Mesenchymal stem cell (in vitro differentiated cells and primary cell): ENCODE measurements around the gene ENPP3.
A peak's percentile ranks its signal among the peaks of the same experiment; 100 is the strongest.

ENCODE experiments used
- DNase-seq: peaks from one replicate; pipeline ENCODE4 v3.0.0-alpha.2; 2013
- H2AFZ ChIP-seq: one replicate; pipeline ENCODE4 v1.6.1; 2013; ENCODE audit warnings: low read depth, mild to moderate bottlenecking, control low read depth, inconsistent platforms, low read length, moderate library complexity
- H2AK5ac ChIP-seq: 2 replicates; pipeline ENCODE4 v1.6.1; 2013; ENCODE audit warnings: low read length, moderate library complexity, mild to moderate bottlenecking, inconsistent platforms; ENCODE audit not compliant: severe bottlenecking
- H2BK120ac ChIP-seq: one replicate; pipeline ENCODE4 v1.6.1; 2013; ENCODE audit warnings: low read depth, mild to moderate bottlenecking, inconsistent platforms, low read length, moderate library complexity
- H2BK12ac ChIP-seq, 2 experiments: one replicate each; pipeline ENCODE4 v1.6.1; 2013; ENCODE audit warnings: inconsistent platforms in 2 of 2, low read length in 2 of 2, mild to moderate bottlenecking in 2 of 2, moderate library complexity in 2 of 2, control low read depth in 1 of 2
- H2BK15ac ChIP-seq: one replicate; pipeline ENCODE4 v1.6.1; 2013; ENCODE audit warnings: mild to moderate bottlenecking, low read depth, inconsistent platforms; ENCODE audit not compliant: poor library complexity, severe bottlenecking
- H2BK5ac ChIP-seq: 2 replicates; pipeline ENCODE4 v1.6.1; 2013; ENCODE audit warnings: low read depth, mild to moderate bottlenecking, low read length, control low read depth, inconsistent platforms; ENCODE audit not compliant: poor library complexity, severe bottlenecking
- H3K14ac ChIP-seq, 2 experiments: one replicate each; pipeline ENCODE4 v1.6.1; 2013; ENCODE audit warnings: inconsistent platforms in 2 of 2, low read length in 2 of 2, control low read depth in 1 of 2, mild to moderate bottlenecking in 1 of 2, moderate library complexity in 1 of 2
- H3K18ac ChIP-seq, 2 experiments: one replicate each; pipeline ENCODE4 v1.6.1; 2013; ENCODE audit warnings: inconsistent platforms in 2 of 2, low read length in 2 of 2, control low read depth in 1 of 2, low read depth in 1 of 2, mild to moderate bottlenecking in 1 of 2
- H3K23ac ChIP-seq, 2 experiments: one replicate each; pipeline ENCODE4 v1.6.1; 2013; ENCODE audit warnings: inconsistent platforms in 2 of 2, low read length in 2 of 2, mild to moderate bottlenecking in 2 of 2, moderate library complexity in 2 of 2, control low read depth in 1 of 2
- H3K27ac ChIP-seq: 2 replicates; pipeline ENCODE4 v1.5.1; 2013; ENCODE audit warnings: mild to moderate bottlenecking, moderate library complexity, low read length, control low read depth, inconsistent platforms; ENCODE audit not compliant: poor library complexity, severe bottlenecking
- H3K27me3 ChIP-seq, 2 experiments: 2 replicates each; pipeline versions ENCODE4 v1.6.1 to v1.7.0; 2013; ENCODE audit warnings: low read length in 2 of 2, mild to moderate bottlenecking in 2 of 2, moderate library complexity in 2 of 2, control low read depth in 1 of 2, inconsistent platforms in 1 of 2; ENCODE audit not compliant: control insufficient read depth in 1 of 2, insufficient read depth in 1 of 2
- H3K36me3 ChIP-seq, 2 experiments: 2 replicates each; pipeline versions ENCODE4 v1.6.1 to v1.7.0; 2013; ENCODE audit warnings: low read length in 2 of 2, control low read depth in 1 of 2, inconsistent platforms in 1 of 2, low read depth in 1 of 2, mild to moderate bottlenecking in 1 of 2; ENCODE audit not compliant: insufficient read depth in 2 of 2, control insufficient read depth in 1 of 2
- H3K4ac ChIP-seq, 2 experiments: one replicate each; pipeline ENCODE4 v1.6.1; 2013; ENCODE audit warnings: inconsistent platforms in 2 of 2, low read length in 2 of 2, mild to moderate bottlenecking in 2 of 2, moderate library complexity in 2 of 2, control low read depth in 1 of 2, low read depth in 1 of 2
- H3K4me1 ChIP-seq: 2 replicates; pipeline ENCODE4 v1.6.1; 2013; ENCODE audit warnings: low read depth, low read length, control low read depth; ENCODE audit not compliant: control insufficient read depth, insufficient read depth
- H3K4me2 ChIP-seq: 2 replicates; pipeline ENCODE4 v1.6.1; 2013; ENCODE audit warnings: low read length, mild to moderate bottlenecking, inconsistent platforms; ENCODE audit not compliant: poor library complexity, severe bottlenecking
- H3K4me3 ChIP-seq, 2 experiments: 2 replicates each; pipeline versions ENCODE4 v1.5.1 to v1.7.0; 2013; ENCODE audit warnings: low read length in 2 of 2, mild to moderate bottlenecking in 2 of 2, control low read depth in 1 of 2, low read depth in 1 of 2; ENCODE audit not compliant: insufficient read depth in 1 of 2
- H3K79me1 ChIP-seq: replicated peaks from 2 replicates; pipeline ENCODE4 v1.6.1; 2013; ENCODE audit warnings: mild to moderate bottlenecking, control low read depth, low read length, inconsistent platforms; ENCODE audit not compliant: poor library complexity, severe bottlenecking
- H3K9ac ChIP-seq: 2 replicates; pipeline ENCODE4 v1.7.0; 2013; ENCODE audit warnings: mild to moderate bottlenecking, low read length, moderate library complexity
- H3K9me3 ChIP-seq: 2 replicates; pipeline ENCODE4 v1.7.0; 2013; ENCODE audit warnings: mild to moderate bottlenecking, low read length; ENCODE audit not compliant: control insufficient read depth
- H4K8ac ChIP-seq: one replicate; pipeline ENCODE4 v1.6.1; 2013; ENCODE audit warnings: inconsistent platforms, mild to moderate bottlenecking, low read length, moderate library complexity
- H4K91ac ChIP-seq: one replicate; pipeline ENCODE4 v1.6.1; 2013; ENCODE audit warnings: mild to moderate bottlenecking, low read length, inconsistent platforms
- WGBS: methylation state at CpG from one replicate; pipeline ENCODE4 v1.1.7; 2013; ENCODE audit warnings: mixed read lengths; 5-methylcytosine and 5-hydroxymethylcytosine counted together

The ENPP3 gene

GRCh38 chr6:131733376-131734016 is 96.4 kb downstream of the ENPP3 start:
- Histone ChIP-seq H3K18ac (no peak overlapping the region), H3K36me3 (no peaks in the 10 kb centered on the region), H3K9ac (peak overlapping the region; percentile 66), H2BK12ac (no peak overlapping the region), H2BK5ac (no peak overlapping the region), H2AFZ (no peak overlapping the region), H3K27me3 (no peaks in the 10 kb centered on the region), H3K79me1 (no peaks in the 10 kb centered on the region), H2BK120ac (no peak overlapping the region), H3K4me3 (peak overlapping the region in 1 of 2 experiments; percentile 43), H3K4me1 (peaks cover 2% of the 10 kb centered on the region), H2BK15ac (no peak overlapping the region), H3K23ac (no peak overlapping the region), H4K8ac (no peak overlapping the region), H3K27ac (peak overlapping the region; percentile 16), H3K4ac (no peak overlapping the region), H4K91ac (no peak overlapping the region), H3K9me3 (no peaks in the 10 kb centered on the region), H3K4me2 (peak overlapping the region; percentile 52), H2AK5ac (no peak overlapping the region), H3K14ac (no peak overlapping the region)
- no peak for DNase-seq
- 93% methylated on average over 8 of the region's 9 CpGs for WGBS

GRCh38 chr6:131736003-131736596 is 99.0 kb downstream of the ENPP3 start:
- Histone ChIP-seq H3K23ac (no peak overlapping the region), H3K27me3 (no peaks in the 10 kb centered on the region), H2BK15ac (no peak overlapping the region), H3K36me3 (no peaks in the 10 kb centered on the region), H3K4ac (no peak overlapping the region), H3K4me3 (no peak overlapping the region), H3K14ac (no peak overlapping the region), H2BK5ac (no peak overlapping the region), H4K91ac (no peak overlapping the region), H2BK12ac (no peak overlapping the region), H3K9me3 (no peaks in the 10 kb centered on the region), H3K79me1 (no peaks in the 10 kb centered on the region), H3K4me1 (peaks cover 3% of the 10 kb centered on the region), H4K8ac (no peak overlapping the region), H3K4me2 (no peak overlapping the region), H3K9ac (no peak overlapping the region), H3K18ac (no peak overlapping the region), H2AK5ac (no peak overlapping the region), H2BK120ac (peak overlapping the region; percentile 15), H3K27ac (no peak overlapping the region), H2AFZ (no peak overlapping the region)
- DNase-seq, result no peak
- 61% methylated on average over 4 of the region's 9 CpGs for WGBS

GRCh38 chr6:131736811-131737210 is 99.7 kb downstream of the ENPP3 start:
- no peak overlapping the region for H3K4ac ChIP-seq
- no peak overlapping the region for H3K4me3 ChIP-seq
- no peak overlapping the region for H4K91ac ChIP-seq
- no peak overlapping the region for H3K9ac ChIP-seq
- H3K4me1 ChIP-seq, result peaks cover 3% of the 10 kb centered on the region
- no peaks in the 10 kb centered on the region for H3K36me3 ChIP-seq
- no peak overlapping the region for H2AK5ac ChIP-seq
- H2BK120ac ChIP-seq, result no peak overlapping the region
- H3K18ac ChIP-seq, result no peak overlapping the region
- H2BK12ac ChIP-seq, result no peak overlapping the region
- 97% methylated on average over 1 of the region's 1 CpG for WGBS
- H3K4me2 ChIP-seq, result no peak overlapping the region
- no peaks in the 10 kb centered on the region for H3K27me3 ChIP-seq
- H3K23ac ChIP-seq, result no peak overlapping the region
- H2BK5ac ChIP-seq, result no peak overlapping the region
- no peaks in the 10 kb centered on the region for H3K9me3 ChIP-seq
- no peak overlapping the region for H4K8ac ChIP-seq
- no peaks in the 10 kb centered on the region for H3K79me1 ChIP-seq
- H2BK15ac ChIP-seq, result no peak overlapping the region
- DNase-seq, result no peak
- no peak overlapping the region for H3K14ac ChIP-seq
- H2AFZ ChIP-seq, result no peak overlapping the region
- no peak overlapping the region for H3K27ac ChIP-seq

- Histone ChIP-seq H3K36me3 (no peaks in the 10 kb centered on the region), H3K23ac (no peak overlapping the region), H2AK5ac (no peak overlapping the region), H2BK15ac (no peak overlapping the region), H3K4me2 (no peak overlapping the region), H4K91ac (no peak overlapping the region), H3K27me3 (no peaks in the 10 kb centered on the region), H2BK12ac (no peak overlapping the region), H2BK120ac (no peak overlapping the region), H3K9me3 (no peaks in the 10 kb centered on the region), H3K9ac (no peak overlapping the region), H2AFZ (no peak overlapping the region), H4K8ac (no peak overlapping the region), H3K79me1 (no peaks in the 10 kb centered on the region), H3K4me3 (no peak overlapping the region), H3K14ac (no peak overlapping the region), H3K4ac (no peak overlapping the region), H2BK5ac (no peak overlapping the region), H3K27ac (no peak overlapping the region), H3K18ac (no peak overlapping the region), H3K4me1 (peaks cover 1% of the 10 kb centered on the region)
- WGBS, result 90% methylated on average over 5 of the region's 5 CpGs
- no peak for DNase-seq
Measured at GRCh38 chr6:131739136-131739535, 102.0 kb downstream of the ENPP3 start.
